ENCODE results near the gene ABI1.
A peak's percentile ranks its signal among the peaks of the same experiment; 100 is the strongest.

Gene ABI1

GRCh38 chr10:26743841-26744240 lies 116.9 kb downstream of the ABI1 start:
- DNase-seq, result no peak

DNA sequence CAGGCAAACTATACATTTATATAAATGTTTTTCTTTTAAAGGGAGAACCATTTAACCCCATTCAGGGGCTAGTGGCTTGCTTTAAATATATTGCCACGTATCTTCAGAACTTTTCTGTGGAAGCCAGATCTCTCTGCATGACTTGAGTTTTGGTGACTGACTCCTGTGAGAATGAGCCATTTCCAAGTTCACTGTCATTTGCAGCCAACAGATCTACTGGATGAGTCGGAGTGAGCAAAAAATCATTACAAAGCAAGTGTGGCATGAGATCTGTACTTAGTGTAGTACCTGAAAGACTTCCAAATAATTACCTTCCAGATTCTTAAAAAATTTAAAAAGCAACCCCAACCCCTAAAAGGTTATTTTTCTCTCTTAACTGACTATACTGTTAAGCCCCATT lies 117.7 kb downstream of the ABI1 start:
- no peak for DNase-seq

DNA sequence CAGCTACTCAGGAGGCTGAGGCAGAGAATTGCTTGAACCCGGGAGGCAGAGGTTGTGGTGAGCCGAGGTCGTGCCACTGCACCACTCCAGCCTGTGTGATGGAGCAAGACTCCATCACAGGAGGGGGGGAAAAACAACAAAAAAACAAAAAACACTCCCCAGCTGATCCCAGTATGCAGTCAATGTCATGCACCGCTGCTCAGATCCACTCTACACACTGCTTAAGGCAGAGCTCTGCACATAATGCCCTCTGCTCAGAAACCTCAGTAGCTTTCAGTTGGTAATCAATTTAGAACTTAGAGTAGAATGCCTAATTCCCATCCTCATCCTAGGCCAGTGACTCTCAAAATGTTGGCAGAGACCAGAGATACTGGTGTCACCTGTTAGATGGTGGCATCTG lies 119.4 kb downstream of the ABI1 start:
- no peak for DNase-seq

- DNase-seq, result no peak
Observed at GRCh38 chr10:26739071-26739631, 121.6 kb downstream of the ABI1 start.

- DNase-seq, result no peak
Observed at GRCh38 chr10:26738301-26738911, 122.4 kb downstream of the ABI1 start.

DNA sequence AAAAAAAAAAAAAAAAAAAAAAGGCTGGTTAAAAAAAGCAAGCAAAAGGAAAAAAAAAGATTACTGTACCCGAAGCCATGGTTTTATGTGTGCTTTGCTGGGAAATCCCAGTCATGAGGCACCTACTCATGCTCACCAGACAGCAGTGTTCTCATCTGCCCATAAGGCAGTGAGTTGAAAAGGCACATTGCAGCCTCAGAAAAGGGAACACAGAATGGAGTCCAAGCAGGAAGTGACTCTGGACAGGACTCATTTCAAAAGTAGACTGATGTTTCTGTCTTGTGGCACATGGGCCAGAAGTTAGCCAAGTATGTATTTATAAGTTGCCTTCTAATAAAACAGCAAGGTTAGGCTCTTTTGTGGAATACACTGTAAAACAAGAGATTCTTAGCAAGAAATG lies 123.0 kb downstream of the ABI1 start:
- DNase-seq, result no peak

DNA sequence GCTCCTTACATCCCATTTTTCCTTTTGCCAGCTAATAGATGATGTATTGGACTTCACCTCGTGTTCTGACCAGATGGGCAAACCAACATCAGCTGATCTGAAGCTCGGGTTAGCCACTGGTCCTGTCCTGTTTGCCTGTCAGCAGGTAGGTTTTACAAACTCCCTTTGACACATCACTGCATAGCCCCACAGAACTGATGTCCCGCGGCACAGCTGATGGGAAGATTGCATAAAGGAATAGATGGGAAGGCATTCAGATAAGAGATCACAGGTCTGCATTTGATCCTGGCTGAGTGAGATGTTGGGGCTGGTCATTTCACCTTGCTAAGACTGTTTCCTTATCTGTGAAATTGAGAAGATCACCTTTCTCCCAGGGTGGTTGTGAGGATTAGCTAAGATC lies 125.3 kb downstream of the ABI1 start:
- no peak for DNase-seq

DNA sequence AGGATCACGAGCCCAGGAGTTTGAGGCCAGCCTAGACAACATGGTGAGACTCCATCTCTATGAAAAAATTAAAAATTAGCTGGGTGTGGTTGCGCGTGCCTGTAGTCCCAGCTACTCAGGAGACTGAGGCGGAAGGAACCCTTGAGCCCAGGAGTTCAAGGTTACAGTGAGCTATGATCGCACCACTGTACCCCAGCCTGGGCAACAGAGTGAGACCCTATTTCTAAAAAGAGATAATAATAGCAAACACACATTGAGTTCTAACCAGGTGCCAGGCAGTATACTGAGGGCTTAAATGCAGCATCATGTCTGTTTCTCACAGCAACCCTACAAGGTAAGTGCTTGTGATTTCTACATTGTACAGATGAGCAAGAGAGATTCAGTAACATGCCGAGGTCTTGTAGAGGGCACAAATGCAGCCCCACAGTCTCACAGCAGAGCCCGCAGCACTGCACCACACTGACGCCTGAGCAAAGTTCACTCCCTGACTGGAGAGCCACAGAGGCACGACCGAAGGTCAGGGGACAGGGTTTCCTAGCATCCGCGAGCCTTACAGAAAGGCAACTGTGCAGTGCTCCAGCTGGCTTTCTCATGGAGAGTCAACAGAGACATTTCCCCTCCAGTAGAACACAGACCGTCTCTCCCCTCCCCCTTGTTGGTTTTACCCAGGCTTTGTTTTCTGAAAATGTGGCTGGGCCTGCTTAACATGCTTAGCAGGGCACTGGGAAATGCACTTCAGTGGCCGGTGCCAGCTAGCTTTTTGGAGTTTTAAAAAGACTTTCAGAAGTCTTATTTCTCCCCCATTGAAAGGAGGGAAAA lies 126.8 kb downstream of the ABI1 start:
- no peak for DNase-seq

DNA sequence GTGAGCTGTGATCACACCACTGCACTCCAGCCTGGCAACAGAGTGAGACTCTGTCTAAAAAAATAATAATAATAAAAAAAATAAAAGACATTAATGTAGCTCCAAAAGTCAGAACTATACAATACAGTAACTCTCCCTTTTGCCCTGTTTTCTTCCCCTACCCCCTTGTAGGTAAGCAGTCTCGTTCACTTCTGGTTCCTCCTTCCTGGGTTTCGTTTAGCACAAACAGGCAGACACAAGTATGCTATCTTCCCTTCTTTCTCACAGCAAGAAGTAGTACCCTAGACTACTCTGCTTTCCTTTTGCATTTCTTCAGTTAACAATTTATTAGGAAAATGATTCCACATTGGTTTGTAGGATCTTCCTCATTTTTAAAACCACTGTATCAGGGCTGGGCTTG lies 130.2 kb downstream of the ABI1 start:
- no peak for DNase-seq

DNA sequence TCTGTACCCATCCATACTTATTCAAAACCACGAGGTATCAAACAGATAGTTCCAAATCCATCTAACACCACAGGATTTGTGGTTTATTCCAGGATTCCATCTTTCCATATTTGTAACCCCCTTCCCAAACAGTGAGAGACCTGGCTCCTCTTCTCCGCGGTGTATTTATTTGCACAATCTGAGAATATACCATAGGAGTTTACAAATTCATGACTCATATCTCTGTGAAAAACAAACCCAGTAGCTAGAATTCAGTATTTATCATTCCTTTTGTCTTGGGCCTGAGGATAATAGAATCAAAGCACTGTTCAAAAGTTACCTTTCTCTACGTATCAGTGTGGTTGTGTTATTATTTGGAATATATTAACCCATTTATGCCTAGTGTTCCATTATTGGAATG lies 131.4 kb downstream of the ABI1 start:
- DNase-seq, result no peak

DNA sequence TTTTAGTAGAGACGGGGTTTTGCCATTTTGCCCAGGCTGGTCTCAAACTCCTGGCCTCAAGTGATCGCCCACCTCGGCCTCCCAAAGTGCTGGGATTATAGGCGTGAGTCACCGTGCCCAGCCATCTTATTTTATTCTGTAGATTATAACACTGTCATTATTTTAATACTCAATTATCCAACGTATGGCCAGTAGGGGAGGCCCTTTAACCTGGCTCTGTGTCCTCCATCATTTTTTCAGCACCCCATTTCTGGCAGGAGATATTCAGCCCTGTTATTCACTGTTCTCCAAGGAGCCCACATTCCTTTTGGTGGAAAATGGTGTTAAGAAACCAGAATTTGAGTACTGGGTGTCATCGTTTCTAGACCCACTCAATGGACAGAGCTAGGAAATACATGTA lies 131.8 kb downstream of the ABI1 start:
- no peak for DNase-seq

GRCh38 chr10:26727005-26727404 lies 133.8 kb downstream of the ABI1 start:
- no peak for DNase-seq

DNA sequence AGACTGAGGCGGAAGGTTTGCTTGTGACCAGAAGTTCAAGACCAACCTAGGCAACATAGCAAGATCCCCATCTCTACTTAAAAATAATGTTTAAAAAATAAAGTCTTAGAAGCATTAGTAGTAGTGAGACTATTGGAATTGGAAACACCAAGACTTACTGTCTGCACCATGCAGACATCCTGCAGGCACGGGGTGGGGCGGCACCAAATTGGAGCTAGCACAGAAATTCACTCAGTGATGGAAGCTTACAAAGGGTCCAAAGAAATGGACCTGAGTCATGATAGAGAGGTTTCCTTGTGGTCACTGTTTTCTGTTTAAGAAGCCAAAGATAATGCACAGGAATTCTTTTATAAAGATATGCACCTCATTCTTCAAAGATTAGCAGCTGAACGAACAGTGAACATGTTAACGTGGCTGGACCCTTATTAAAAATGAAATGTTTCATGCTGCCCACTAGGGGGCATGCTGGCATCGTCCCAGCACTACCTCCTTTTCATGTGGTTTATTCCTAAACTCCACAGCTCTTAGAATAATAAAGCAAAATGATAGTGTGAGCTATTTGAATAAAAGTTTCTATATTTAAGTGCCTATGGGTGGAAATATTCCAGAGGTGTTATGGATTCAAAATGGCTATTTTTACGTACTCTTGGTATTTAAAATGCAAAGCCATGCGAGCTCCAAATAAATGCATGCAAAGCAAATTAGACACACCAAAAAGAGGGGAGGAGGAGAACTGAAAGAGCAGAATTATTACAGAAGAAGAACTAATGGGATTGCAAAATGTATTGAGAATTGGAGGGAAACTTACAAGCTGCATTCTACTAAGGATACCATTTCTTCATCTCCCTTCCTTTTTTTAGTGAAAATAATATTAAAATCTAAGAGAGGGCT lies 134.7 kb downstream of the ABI1 start:
- DNase-seq, result peak; percentile 32

DNA sequence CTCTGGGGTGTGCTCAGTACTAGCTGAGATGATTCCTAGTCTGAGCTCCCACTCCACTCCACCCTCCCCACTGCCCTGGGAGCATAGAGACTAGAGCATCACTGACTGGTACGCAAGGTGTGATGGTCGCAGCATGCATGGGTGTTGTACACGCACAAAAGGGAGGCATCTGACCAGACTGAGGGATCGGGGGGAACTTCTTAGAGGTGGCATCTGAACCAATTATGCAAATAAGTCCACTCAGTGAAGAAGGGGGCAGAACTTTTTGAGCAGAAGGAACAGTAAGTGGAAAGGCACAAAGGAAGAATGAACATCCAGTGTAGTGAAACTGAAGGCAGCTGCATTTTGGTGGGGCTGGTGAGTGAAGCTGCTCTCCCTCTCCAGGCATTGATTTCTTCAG lies 137.7 kb downstream of the ABI1 start:
- DNase-seq, result no peak

DNA sequence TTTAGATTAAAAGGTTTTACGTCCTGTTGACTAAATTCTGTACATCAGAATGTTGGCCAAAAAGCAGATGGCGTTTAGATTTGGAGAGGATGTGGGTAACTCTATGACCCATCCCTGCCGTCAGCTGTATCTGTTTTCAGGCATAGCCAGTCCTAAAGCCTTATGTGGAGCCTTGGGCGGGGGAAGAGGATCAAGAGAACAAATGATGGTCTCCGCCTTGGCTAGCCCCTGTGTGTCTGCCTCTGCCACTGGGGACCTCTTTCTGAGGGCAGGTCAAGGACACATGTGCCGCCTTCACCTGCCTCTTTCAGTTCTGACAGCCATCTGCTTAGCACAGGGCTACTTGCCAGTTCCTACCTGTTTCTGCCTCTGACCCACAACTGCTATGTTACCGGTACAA lies 139.2 kb downstream of the ABI1 start:
- DNase-seq, result no peak

DNA sequence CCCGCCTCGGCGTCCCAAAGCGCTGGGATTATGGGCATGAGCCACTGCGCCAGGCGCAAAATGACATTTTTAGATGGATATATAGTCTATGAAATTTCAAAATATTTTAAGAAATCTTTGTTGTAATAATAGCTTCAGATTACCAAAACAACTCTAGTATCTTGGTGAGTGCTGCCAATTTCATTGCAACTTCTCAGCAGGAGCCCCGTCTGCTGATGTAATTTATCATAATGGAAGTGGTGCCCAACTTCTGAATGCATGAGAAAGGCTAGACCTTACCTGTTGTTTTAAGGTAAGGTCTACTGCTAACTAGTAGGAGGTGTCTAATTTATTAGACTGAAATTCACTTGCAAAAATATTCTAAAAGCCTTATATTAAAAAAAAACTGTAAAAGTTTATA lies 143.3 kb downstream of the ABI1 start:
- DNase-seq, result no peak

DNA sequence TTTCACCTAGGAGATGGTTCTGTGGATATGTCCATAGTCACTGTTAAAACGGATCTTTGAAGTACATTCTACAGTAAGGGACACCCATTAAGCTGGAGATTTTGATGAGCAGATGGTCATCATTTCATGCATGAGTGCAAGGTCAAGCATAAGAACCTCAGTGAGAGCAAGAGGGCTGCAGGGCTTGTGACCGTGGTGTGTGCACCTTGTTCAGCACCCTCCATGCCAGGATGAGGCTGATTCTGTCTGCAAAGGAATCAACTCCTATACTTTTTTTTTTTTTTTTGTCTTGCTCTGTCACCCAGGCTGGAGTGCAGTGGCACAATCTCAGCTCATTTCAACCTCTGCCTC lies 145.6 kb downstream of the ABI1 start:
- DNase-seq, result no peak

DNA sequence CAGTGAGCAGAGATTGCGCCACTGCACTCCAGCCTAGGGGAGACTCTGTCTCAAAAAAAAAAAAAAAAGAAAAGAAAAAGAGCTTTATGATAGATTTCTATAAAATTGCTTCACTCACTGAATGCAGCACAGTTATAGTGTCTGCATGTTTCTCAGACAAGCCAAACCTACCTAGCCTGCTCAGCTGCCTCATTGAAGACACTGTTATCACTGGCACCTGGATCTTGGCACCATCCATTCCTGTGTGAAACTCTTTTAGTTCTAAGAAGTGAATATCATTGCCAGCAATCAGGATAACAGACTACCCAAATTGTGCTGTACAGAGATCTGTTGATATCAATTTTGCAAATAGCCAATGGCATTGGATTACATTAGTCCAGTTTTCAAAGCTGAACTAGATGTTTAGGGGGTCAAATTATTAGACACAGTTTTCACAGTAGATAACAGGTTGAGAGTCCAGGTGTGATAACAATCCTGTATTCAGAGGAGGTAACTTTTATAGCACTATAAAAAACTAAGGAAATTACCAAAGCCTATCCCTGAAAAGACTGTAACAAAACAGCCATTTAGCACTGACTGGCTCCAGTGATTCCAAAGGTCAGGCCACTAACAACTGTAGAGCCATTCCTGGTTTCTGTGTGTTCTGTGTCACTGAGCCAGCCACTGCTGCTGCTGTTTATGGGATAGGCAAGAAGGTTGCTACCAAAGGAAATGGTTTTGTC lies 146.2 kb downstream of the ABI1 start:
- DNase-seq, result no peak

GRCh38 chr10:26711324-26711723 lies 149.4 kb downstream of the ABI1 start:
- no peak for DNase-seq

DNA sequence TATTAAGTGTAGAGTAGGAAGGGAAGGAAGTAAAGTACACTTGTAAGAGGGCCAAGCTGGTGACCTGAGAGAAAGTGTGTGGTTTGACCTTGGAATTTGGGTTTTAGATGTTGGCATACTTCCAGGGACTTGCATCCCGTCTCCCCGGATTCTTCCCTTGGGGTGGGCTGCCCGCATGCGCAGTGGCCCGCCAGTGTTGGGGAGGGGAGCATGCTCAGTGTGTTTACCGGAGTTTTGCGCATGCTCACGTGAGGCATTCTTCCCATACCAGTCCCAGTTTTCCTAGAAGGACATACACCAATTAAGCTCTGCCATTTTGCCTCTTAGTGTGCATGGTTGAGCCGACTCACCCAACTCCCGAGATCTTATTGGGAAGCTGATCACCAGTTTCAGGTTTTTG lies 153.8 kb downstream of the ABI1 start:
- no peak for DNase-seq

GRCh38 chr10:26706206-26706605 lies 154.6 kb downstream of the ABI1 start:
- DNase-seq, result no peak

DNA sequence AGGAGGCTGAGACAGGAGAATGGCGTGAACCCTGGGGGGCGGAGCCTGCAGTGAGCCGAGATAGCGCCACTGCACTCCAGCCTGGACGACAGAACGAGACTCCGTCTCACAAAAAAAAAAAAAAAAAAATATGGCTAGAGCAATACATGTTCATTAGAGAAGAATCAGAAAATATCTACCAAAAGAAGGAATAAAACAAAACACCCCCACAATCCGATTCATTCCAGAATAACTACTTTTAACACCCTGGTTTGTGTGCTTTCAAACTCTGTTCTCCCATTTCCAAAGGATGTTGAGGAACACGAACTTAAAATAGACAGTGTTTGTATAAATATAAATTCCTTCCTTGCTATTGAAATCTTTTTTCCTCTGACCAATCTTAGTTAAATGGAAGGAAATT lies 156.8 kb downstream of the ABI1 start:
- DNase-seq, result no peak

GRCh38 chr10:26703096-26703495 lies 157.7 kb downstream of the ABI1 start:
- no peak for DNase-seq

Data from NCI-H2227 treated with DMSO at 0.1 percent for 48 hours (cell line).